Calu3 (cell line): ENCODE data around the gene PTPRE. TPM values are rescaled to one million over a fixed set of nuclear protein-coding genes. Genes with fewer than 3 reads are reported as not detected.

Source experiments
- BruUV-seq: library from RNA; stranded (reverse); fragments of 400-500 nt; replicated peaks from 2 replicates; lab custom pipeline; 2021; lab: Mats Ljungman, UMichigan
- CTCF ChIA-PET: fragments of 300-600 bp; sonication (Branson Sonifier 250); formaldehyde crosslinking; loops from one replicate; lab custom pipeline; 2022; ENCODE audit warnings: antibody characterized with exemption; lab: Charles Lee
- DNase-seq: peaks from one replicate; pipeline ENCODE4 v3.0.0; 2022
- H3K27ac Mint-ChIP-seq: one replicate; pipeline ENCODE4 v1.8.0; 2022; ENCODE audit warnings: mixed read lengths; ENCODE audit not compliant: unreplicated experiment
- H3K27me3 Mint-ChIP-seq: one replicate; pipeline ENCODE4 v1.8.0; 2022; ENCODE audit warnings: mixed read lengths; ENCODE audit not compliant: unreplicated experiment
- H3K36me3 Mint-ChIP-seq: one replicate; pipeline ENCODE4 v1.8.0; 2022; ENCODE audit warnings: mild to moderate bottlenecking, moderate library complexity, mixed read lengths; ENCODE audit not compliant: insufficient read depth, unreplicated experiment
- H3K4me1 Mint-ChIP-seq: one replicate; pipeline ENCODE4 v1.8.0; 2022; ENCODE audit warnings: mild to moderate bottlenecking, low read depth, mixed read lengths; ENCODE audit not compliant: unreplicated experiment
- H3K4me3 Mint-ChIP-seq: one replicate; pipeline ENCODE4 v1.8.0; 2022; ENCODE audit warnings: mild to moderate bottlenecking, low read depth, moderate library complexity, mixed read lengths; ENCODE audit not compliant: unreplicated experiment
- H3K9me3 Mint-ChIP-seq: one replicate; pipeline ENCODE4 v1.8.0; 2022; ENCODE audit warnings: low read depth, mixed read lengths; ENCODE audit not compliant: unreplicated experiment
- intact Hi-C: fragments of 100-400 bp; cut with micrococcal nuclease; formaldehyde crosslinking; loops from one replicate; pipeline ENCODE4 v1.10.0; 2022; ENCODE audit not compliant: unreplicated experiment
- total RNA-seq: library from RNA; stranded (reverse); gene quantifications from 2 replicates; pipeline ENCODE4 v1.2.3, GENCODE V29; 2022
- TF ChIP-seq, protein P1 (sequence below): fragments of 200-600 bp; IDR thresholded peaks from one replicate; pipeline ENCODE4 v1.8.0; 2022; ENCODE audit warnings: antibody characterized with exemption; ENCODE audit not compliant: unreplicated experiment

PTPRE gene
- total RNA-seq, 1 experiment from 2014 or later = 7.6 TPM

DNA sequence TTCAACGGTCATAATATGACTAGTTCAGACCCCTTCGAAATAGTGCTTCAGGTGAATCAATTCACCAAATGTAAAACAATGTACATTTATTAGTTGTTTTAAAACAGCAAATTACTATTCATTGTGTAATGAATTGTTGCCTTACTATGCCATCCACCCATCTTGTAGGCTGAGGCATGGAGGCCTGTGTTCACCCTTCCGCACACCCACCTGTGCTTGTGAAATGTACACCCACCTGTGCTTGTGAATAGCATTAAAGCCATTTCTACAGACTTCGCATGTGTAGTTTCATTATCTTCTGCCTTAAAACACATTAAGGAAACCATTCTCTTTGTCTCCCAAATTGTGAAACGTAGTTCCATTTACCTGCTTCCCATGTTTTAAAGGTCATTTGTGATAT lies 31.0 kb upstream of the PTPRE start:
- CTCF ChIA-PET = no interaction called here
- TF ChIP-seq, protein P1, sequence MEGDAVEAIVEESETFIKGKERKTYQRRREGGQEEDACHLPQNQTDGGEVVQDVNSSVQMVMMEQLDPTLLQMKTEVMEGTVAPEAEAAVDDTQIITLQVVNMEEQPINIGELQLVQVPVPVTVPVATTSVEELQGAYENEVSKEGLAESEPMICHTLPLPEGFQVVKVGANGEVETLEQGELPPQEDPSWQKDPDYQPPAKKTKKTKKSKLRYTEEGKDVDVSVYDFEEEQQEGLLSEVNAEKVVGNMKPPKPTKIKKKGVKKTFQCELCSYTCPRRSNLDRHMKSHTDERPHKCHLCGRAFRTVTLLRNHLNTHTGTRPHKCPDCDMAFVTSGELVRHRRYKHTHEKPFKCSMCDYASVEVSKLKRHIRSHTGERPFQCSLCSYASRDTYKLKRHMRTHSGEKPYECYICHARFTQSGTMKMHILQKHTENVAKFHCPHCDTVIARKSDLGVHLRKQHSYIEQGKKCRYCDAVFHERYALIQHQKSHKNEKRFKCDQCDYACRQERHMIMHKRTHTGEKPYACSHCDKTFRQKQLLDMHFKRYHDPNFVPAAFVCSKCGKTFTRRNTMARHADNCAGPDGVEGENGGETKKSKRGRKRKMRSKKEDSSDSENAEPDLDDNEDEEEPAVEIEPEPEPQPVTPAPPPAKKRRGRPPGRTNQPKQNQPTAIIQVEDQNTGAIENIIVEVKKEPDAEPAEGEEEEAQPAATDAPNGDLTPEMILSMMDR = no peak
- Mint-ChIP-seq H3K4me3 (no peak overlapping the region), H3K9me3 (no peaks in the 10 kb centered on the region), H3K4me1 (peaks cover 8% of the 10 kb centered on the region), H3K36me3 (no peaks in the 10 kb centered on the region), H3K27me3 (peaks cover 15% of the 10 kb centered on the region), H3K27ac (no peak overlapping the region)
- BruUV-seq = no TSS peak
- intact Hi-C loops = no loop called here
- no peak for DNase-seq

DNA sequence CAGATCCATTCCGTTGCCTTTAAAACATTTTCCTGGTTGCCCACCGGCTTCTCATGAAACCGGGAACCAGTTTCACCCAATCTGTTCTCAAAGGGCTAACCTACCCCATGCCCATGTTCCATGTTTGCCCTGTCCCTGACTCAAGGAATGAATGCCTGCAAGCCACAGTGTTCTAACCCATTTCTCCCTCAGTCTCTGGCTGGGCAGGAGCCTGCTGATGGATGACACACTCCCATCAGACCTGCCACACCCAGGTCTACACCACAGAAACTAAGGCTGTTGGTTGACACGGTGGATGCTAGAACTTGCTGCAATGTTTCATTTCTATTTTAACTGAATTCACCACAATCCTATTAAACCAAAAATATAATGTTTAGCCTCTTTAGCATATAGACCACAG lies 29.8 kb upstream of the PTPRE start:
- intact Hi-C loops = no loop called here
- H3K36me3 Mint-ChIP-seq = no peaks in the 10 kb centered on the region
- BruUV-seq = no TSS peak
- DNase-seq = no peak
- H3K27me3 Mint-ChIP-seq = peaks cover 9% of the 10 kb centered on the region
- TF ChIP-seq, protein P1 = no peak
- H3K27ac Mint-ChIP-seq = no peak overlapping the region
- no peak overlapping the region for H3K4me3 Mint-ChIP-seq
- H3K9me3 Mint-ChIP-seq = no peaks in the 10 kb centered on the region
- CTCF ChIA-PET = no interaction called here
- peaks cover 8% of the 10 kb centered on the region for H3K4me1 Mint-ChIP-seq

DNA sequence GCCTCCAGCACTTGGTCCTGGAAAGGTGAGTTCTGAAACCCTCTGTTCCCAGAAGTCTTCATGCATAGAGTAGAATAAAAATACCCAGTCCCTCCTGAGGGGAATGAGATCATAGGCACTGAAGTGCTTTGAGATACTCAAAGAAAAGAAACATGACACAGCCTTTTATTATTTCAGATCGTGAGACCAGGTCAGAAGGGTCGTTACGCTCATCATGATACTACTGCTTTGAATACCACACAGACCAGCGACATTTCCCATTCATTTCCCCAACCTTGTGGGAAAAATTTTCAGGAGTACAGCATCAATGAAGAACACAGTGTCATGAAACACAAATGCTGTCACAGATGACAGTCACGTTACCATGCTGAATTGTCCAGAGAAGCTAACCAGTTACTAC lies 29.2 kb upstream of the PTPRE start:
- H3K27me3 Mint-ChIP-seq = peaks cover 9% of the 10 kb centered on the region
- DNase-seq = no peak
- H3K27ac Mint-ChIP-seq = no peak overlapping the region
- H3K9me3 Mint-ChIP-seq = no peaks in the 10 kb centered on the region
- H3K4me3 Mint-ChIP-seq = no peak overlapping the region
- no peaks in the 10 kb centered on the region for H3K36me3 Mint-ChIP-seq
- TF ChIP-seq, protein P1 = no peak
- intact Hi-C loops = no loop called here
- H3K4me1 Mint-ChIP-seq = peaks cover 6% of the 10 kb centered on the region
- CTCF ChIA-PET = no interaction called here
- BruUV-seq = no TSS peak

DNA sequence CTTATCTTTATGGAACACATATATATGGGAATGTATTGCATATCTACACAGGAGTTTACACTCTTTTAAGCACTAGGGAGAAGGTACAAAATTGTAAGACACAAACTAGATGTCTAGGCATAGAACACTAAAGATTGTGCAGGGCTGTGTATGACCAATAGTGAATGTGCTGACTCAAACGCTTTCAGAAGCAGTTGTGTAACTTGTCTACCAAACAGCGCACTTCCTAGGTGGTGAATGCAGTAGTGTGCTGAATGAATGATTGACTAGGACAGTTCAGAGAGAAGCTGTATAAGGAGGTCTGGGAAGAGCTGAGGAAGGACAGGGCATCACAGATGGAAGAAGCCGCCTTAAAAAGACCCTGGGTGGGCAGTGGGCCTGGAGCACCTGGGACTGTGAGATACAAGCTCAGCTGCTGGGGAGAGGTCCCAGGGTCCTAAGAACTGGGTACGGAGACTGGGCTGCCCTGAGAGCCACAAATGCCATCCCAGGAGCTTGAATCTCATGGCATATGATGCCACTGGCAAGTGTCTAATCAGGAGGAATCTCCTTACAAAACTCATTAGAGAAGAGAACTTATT lies 28.3 kb upstream of the PTPRE start:
- intact Hi-C loops = no loop called here
- no peak for DNase-seq
- Mint-ChIP-seq H3K36me3 (no peaks in the 10 kb centered on the region), H3K27me3 (peaks cover 9% of the 10 kb centered on the region), H3K4me1 (no peaks in the 10 kb centered on the region), H3K9me3 (no peaks in the 10 kb centered on the region), H3K4me3 (no peak overlapping the region), H3K27ac (no peak overlapping the region)
- TF ChIP-seq, protein P1 = no peak
- no TSS peak for BruUV-seq
- CTCF ChIA-PET = no interaction called here
